Stimulated activated CD4-positive, alpha-beta T cell treated with anti-CD3 and anti-CD28 coated beads, TNF-alpha, amount 100 ng/mL, for 48 hours (primary cell): Measurements from ENCODE around the gene ARHGEF1.

Experiments used
- DNase-seq, 3 donors: peaks; one replicate each; pipeline ENCODE4 v3.0.0-alpha.2; 2020; ENCODE audit warnings: low read depth in 3 of 3

Gene ARHGEF1

GRCh38 chr19:41882568-41883462 lies at the start of gene ARHGEF1:
TSS of gene ARHGEF1 (plus strand) at chr19:41883184. CDS start at chr19:41888083, 4,899 bp downstream.
- peak in 1 of 3 donors; percentile 59 for DNase-seq

- DNase-seq: no peak
Measured at GRCh38 chr19:41837981-41838708, 44.8 kb upstream of the ARHGEF1 start.

- no peak for DNase-seq
Measured at GRCh38 chr19:41839211-41839610, 43.8 kb upstream of the ARHGEF1 start.

GRCh38 chr19:41843371-41843770 lies 39.6 kb upstream of the ARHGEF1 start:
- DNase-seq: no peak

- DNase-seq: no peak
Measured at GRCh38 chr19:41844601-41845000, 38.4 kb upstream of the ARHGEF1 start, which contains the start of gene LYPD4. TSS of gene LYPD4 (minus strand) at chr19:41844683. CDS start at chr19:41839285, 5,398 bp downstream.

GRCh38 chr19:41845001-41845050 lies 38.2 kb upstream of the ARHGEF1 start, which contains the start of gene DMRTC2:
TSS of gene DMRTC2 (plus strand) at chr19:41845042. CDS start at chr19:41847429, 2,387 bp downstream.
- DNase-seq: no peak

- no peak for DNase-seq
Measured at GRCh38 chr19:41845051-41845590, 37.9 kb upstream of the ARHGEF1 start.

- no peak for DNase-seq
Measured at GRCh38 chr19:41847351-41848105, 35.5 kb upstream of the ARHGEF1 start.

GRCh38 chr19:41848666-41849065 lies 34.3 kb upstream of the ARHGEF1 start:
- no peak for DNase-seq

GRCh38 chr19:41849067-41849466 lies 33.9 kb upstream of the ARHGEF1 start:
- DNase-seq: no peak

GRCh38 chr19:41850381-41850780 lies 32.6 kb upstream of the ARHGEF1 start:
- DNase-seq: no peak

GRCh38 chr19:41851456-41851855 lies 31.5 kb upstream of the ARHGEF1 start:
- no peak for DNase-seq

GRCh38 chr19:41853344-41853743 lies 29.6 kb upstream of the ARHGEF1 start:
- no peak for DNase-seq

GRCh38 chr19:41853768-41854167 lies 29.2 kb upstream of the ARHGEF1 start:
- DNase-seq: no peak

- DNase-seq: no peak
Measured at GRCh38 chr19:41859213-41859617, 23.8 kb upstream of the ARHGEF1 start.

- peak; percentile 95 to 96 (median 95) for DNase-seq
Measured at GRCh38 chr19:41859618-41860418, 23.2 kb upstream of the ARHGEF1 start, which contains the start of gene RPS19. TSS of gene RPS19 (plus strand) at chr19:41860255. CDS start at chr19:41860775, 520 bp downstream.

GRCh38 chr19:41860419-41861115 lies 22.4 kb upstream of the ARHGEF1 start:
- no peak for DNase-seq

GRCh38 chr19:41861116-41861768 lies 21.7 kb upstream of the ARHGEF1 start:
- no peak for DNase-seq

GRCh38 chr19:41861846-41862245 lies 21.1 kb upstream of the ARHGEF1 start:
- no peak for DNase-seq

- no peak for DNase-seq
Measured at GRCh38 chr19:41862445-41862986, 20.5 kb upstream of the ARHGEF1 start.
